Measurements from ENCODE around the gene TNXB. TPM values are rescaled to one million over a fixed set of nuclear protein-coding genes. Genes with fewer than 3 reads are reported as not detected.
"Not testable (repeated sequence)": the region's sequence is repeated elsewhere in the genome, so short reads cannot be mapped to it uniquely, and the experiment has no call there.

The TNXB gene
- total and polyA plus RNA-seq, 4 experiments from 2014 or later = 0.31 to 22.4 (median 16.5) TPM; not detected in 1

DNA sequence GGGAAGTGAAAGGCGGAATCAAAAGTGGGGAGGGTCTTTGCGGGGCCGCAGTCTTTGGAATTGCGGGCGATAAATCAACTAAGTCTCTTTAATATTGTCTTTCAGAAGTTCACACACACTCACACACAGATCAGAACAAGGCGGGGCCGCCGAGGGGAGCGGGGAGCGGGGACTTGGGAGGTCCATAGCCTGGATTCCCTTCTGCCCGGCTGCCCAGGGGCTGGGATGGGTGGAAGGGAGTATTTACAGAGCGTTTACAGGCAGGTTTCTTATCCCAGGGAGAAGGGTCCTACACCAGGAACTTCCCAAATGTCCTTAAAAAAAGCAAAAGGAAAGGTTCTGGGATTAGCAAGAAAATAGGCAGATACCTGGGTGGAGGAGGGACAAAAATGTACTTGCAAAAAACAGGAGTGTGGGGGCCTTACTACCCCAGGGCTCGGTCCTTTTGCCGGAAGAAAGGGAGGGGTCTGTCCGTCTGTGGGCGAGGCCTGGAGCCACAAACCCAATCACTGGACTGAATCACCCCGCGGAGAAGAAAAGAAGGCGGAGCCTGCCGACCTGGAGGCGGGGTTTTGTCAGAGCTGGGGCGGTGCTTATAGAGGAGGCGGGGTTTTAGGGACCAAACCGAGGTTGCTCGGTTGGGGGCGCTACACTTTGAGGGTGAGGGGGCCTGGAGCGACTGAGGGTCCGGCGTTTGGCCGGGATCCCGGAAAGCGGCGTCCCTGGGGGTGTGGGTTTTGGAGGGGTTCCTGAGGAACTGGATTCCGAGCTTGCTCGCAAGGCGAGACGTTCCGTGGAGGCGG, 39.4 kb upstream of the TNXB start:
- ChIA-PET CTCF (ENCODE audit: partially characterized antibody) (interaction anchor here (1.1 to 2.5 kb wide), 2 partner anchors 19 to 30 kb away, joined by 4 to 12 read pairs; partner anchors contain the start of gene FKBPL), POLR2A (ENCODE audit: partially characterized antibody) (interaction anchor here (1.3 to 2.5 kb wide), 2 partner anchors 21 to 29 kb away, joined by 5 to 6 read pairs; partner anchors contain the start of gene ATF6B)
- Mint-ChIP-seq H3K27me3 (peaks cover 27 to 30% of the 10 kb centered on the region in 2 donors), H3K4me3 (peak overlapping the region; percentile 80 to 87 (median 85)), H3K9me3 (peaks cover 0 to 6% (median 0%) of the 10 kb centered on the region in 8 donors), H3K27ac (peak overlapping the region in 6 of 7 donors; percentile 17 to 86 (median 80)), H3K4me1 (peaks cover 17 to 53% (median 32%) of the 10 kb centered on the region in 4 donors), H3K36me3 (peaks cover 0 to 3% of the 10 kb centered on the region in 2 donors)
- Histone ChIP-seq H3K27me3 (ENCODE audit: insufficient read depth, low read length) (peaks cover 6% of the 10 kb centered on the region), H3K9me3 (ENCODE audit: control insufficient read depth in 1 of 2, low read length in 2 of 2) (no peaks in the 10 kb centered on the region), H3K4me1 (ENCODE audit: insufficient read depth, low read length) (peaks cover 3% of the 10 kb centered on the region), H3K27ac (ENCODE audit: low read depth, low read length) (no peak overlapping the region), H3K4me3 (ENCODE audit: low read length in 2 of 2) (peak overlapping the region in 1 of 2 donors; percentile 38), H3K36me3 (ENCODE audit: insufficient read depth, low read length) (no peaks in the 10 kb centered on the region)
- DNase-seq = peak; percentile 58 to 75 (median 66)
- intact Hi-C loops (cut with micrococcal nuclease) = loop anchor here (1.0 to 2.0 kb wide), 2 partner anchors 18 to 47 kb away; partner anchors contain the start of gene FKBPL

DNA sequence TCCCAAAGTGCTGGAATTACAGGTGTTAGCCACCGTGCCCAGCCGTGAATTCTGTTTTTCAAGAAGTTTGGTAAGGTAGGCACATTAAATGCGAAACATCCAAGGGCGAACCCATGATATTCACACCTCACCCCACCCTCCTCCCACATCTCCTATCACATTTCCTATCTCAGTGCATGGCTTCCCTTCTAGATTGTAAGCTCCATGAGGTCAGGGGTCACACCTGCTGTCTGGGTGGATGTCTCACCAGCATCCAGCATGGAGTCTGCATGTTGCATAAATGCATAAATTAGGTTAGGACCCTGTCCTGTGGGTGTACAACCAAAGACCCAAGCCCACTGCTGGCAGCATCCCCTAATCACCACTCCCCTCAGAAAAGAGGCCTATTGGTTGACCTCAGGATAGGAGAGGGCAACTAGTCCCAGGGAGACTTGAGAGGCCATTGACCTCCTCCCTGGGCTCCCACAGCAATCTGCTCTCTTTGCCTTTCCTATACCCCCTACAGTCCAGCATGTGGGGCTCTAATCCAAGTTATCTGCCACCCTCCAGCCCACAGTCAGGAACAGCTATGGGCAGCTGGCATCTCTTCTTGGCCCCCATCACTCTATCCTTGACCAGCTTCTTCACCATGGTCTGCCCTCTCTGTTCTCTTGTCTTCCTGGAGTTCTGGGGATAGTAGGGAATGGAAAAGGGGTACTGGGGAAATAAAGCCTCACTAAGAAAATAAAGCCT, 38.4 kb upstream of the TNXB start:
- Mint-ChIP-seq H3K4me1 (peaks cover 13 to 44% (median 26%) of the 10 kb centered on the region in 4 donors), H3K36me3 (peaks cover 0 to 3% of the 10 kb centered on the region in 2 donors), H3K27me3 (peaks cover 25 to 27% of the 10 kb centered on the region in 2 donors), H3K27ac (peak overlapping the region in 1 of 7 donors; percentile 57), H3K9me3 (peaks cover 0 to 6% (median 0%) of the 10 kb centered on the region in 8 donors), H3K4me3 (peak overlapping the region in 1 of 8 donors; percentile 87)
- DNase-seq = no peak
- intact Hi-C loops (cut with micrococcal nuclease) = loop anchor here (1.0 to 2.0 kb wide), 2 partner anchors 17 to 48 kb away; partner anchors contain the start of gene FKBPL
- Histone ChIP-seq H3K36me3 (ENCODE audit: insufficient read depth, low read length) (no peaks in the 10 kb centered on the region), H3K9me3 (ENCODE audit: control insufficient read depth in 1 of 2, low read length in 2 of 2) (no peaks in the 10 kb centered on the region), H3K4me1 (ENCODE audit: insufficient read depth, low read length) (peaks cover 3% of the 10 kb centered on the region), H3K27me3 (ENCODE audit: insufficient read depth, low read length) (peaks cover 6% of the 10 kb centered on the region), H3K4me3 (ENCODE audit: low read length in 2 of 2) (no peak overlapping the region), H3K27ac (ENCODE audit: low read depth, low read length) (no peak overlapping the region)
- ChIA-PET POLR2A (ENCODE audit: partially characterized antibody) (interaction anchor here (0.6 to 2.5 kb wide), 2 partner anchors 17 to 30 kb away, joined by 3 to 5 read pairs; partner anchors contain the start of gene FKBPL), CTCF (ENCODE audit: partially characterized antibody) (interaction anchor here (2.5 kb wide), 1 partner anchor 18 kb away, joined by 12 read pairs; the partner anchor contains the start of gene FKBPL)

DNA sequence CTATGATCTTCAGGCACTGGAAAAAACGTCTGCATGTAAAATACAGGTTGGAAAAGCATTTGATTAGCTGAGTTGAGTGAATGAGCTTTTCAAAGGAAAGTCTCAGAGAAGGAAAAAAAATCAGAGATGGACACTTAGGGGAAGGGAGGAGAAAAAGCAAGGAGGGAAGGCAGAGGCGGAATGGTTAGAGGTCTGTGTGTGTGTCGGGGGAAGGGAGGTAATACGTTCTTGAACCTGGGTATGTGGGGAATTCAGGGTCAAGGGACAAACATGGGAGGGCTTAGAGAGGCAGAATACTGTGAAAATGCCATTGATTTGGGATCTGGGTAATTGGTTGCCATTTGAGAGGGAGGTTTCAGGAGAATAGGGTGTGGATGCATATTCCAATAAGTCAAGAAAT, 37.5 kb upstream of the TNXB start:
- ChIA-PET POLR2A (ENCODE audit: partially characterized antibody) (no interaction called here), CTCF (ENCODE audit: partially characterized antibody) (interaction anchor here (1.2 kb wide), 1 partner anchor 28 kb away, joined by 3 read pairs; no protein-coding TSS in a partner anchor)
- Mint-ChIP-seq H3K27ac (no peak overlapping the region), H3K4me1 (peaks cover 11 to 37% (median 22%) of the 10 kb centered on the region in 4 donors), H3K4me3 (no peak overlapping the region), H3K36me3 (peaks cover 0 to 3% of the 10 kb centered on the region in 2 donors), H3K27me3 (peaks cover 25 to 27% of the 10 kb centered on the region in 2 donors), H3K9me3 (peaks cover 0 to 6% (median 0%) of the 10 kb centered on the region in 8 donors)
- peaks cover 3% of the 10 kb centered on the region for H3K4me1 ChIP-seq (ENCODE audit: insufficient read depth, low read length)
- H3K27ac ChIP-seq (ENCODE audit: low read depth, low read length) = no peak overlapping the region
- no peak overlapping the region for H3K4me3 ChIP-seq (ENCODE audit: low read length in 2 of 2)
- intact Hi-C loops (cut with micrococcal nuclease) = no loop called here
- H3K27me3 ChIP-seq (ENCODE audit: insufficient read depth, low read length) = peaks cover 6% of the 10 kb centered on the region
- H3K9me3 ChIP-seq (ENCODE audit: control insufficient read depth in 1 of 2, low read length in 2 of 2) = no peaks in the 10 kb centered on the region
- no peaks in the 10 kb centered on the region for H3K36me3 ChIP-seq (ENCODE audit: insufficient read depth, low read length)
- no peak for DNase-seq

DNA sequence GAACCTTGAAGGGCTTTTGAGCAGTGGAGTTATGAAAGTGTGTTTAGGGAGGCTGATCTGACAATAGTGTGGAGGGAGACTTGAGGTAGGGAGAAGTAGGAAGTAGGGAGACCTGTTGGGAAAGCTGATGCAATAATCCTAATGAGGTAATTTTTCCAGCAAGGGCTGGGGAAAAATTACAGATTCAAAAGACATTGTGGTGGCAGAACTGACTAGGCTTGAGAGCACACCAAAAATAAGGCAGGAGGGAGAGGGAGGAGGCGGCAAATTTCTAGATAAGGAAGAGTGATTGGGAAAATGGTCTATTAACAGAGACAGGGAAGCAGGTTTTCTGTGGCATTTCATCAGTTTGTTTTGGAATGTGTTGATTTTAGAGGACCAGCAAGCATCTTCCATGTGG, 37.1 kb upstream of the TNXB start:
- Histone ChIP-seq H3K9me3 (ENCODE audit: control insufficient read depth in 1 of 2, low read length in 2 of 2) (no peaks in the 10 kb centered on the region), H3K27me3 (ENCODE audit: insufficient read depth, low read length) (peaks cover 6% of the 10 kb centered on the region), H3K36me3 (ENCODE audit: insufficient read depth, low read length) (no peaks in the 10 kb centered on the region), H3K4me1 (ENCODE audit: insufficient read depth, low read length) (peaks cover 3% of the 10 kb centered on the region), H3K4me3 (ENCODE audit: low read length in 2 of 2) (no peak overlapping the region), H3K27ac (ENCODE audit: low read depth, low read length) (no peak overlapping the region)
- intact Hi-C loops (cut with micrococcal nuclease) = no loop called here
- Mint-ChIP-seq H3K4me1 (peaks cover 11 to 33% (median 21%) of the 10 kb centered on the region in 4 donors), H3K9me3 (peaks cover 0 to 6% (median 0%) of the 10 kb centered on the region in 8 donors), H3K36me3 (peaks cover 0 to 3% of the 10 kb centered on the region in 2 donors), H3K27me3 (peaks cover 24 to 27% of the 10 kb centered on the region in 2 donors), H3K27ac (no peak overlapping the region), H3K4me3 (no peak overlapping the region)
- POLR2A ChIA-PET (ENCODE audit: partially characterized antibody) = no interaction called here
- DNase-seq = no peak
- CTCF ChIA-PET (ENCODE audit: partially characterized antibody) = interaction anchor here (1.2 kb wide), 1 partner anchor 28 kb away, joined by 3 read pairs; no protein-coding TSS in a partner anchor

- H3K27me3 ChIP-seq (ENCODE audit: insufficient read depth, low read length); H3K9me3 ChIP-seq (ENCODE audit: control insufficient read depth in 1 of 2, low read length in 2 of 2); H3K9me3 Mint-ChIP-seq; H3K36me3 Mint-ChIP-seq; intact Hi-C loops (cut with micrococcal nuclease); H3K4me3 ChIP-seq (ENCODE audit: low read length in 2 of 2); H3K4me1 ChIP-seq (ENCODE audit: insufficient read depth, low read length); H3K4me3 Mint-ChIP-seq; H3K27ac Mint-ChIP-seq; DNase-seq; POLR2A ChIA-PET (ENCODE audit: partially characterized antibody); H3K36me3 ChIP-seq (ENCODE audit: insufficient read depth, low read length); H3K27ac ChIP-seq (ENCODE audit: low read depth, low read length): not testable (repeated sequence)
- Mint-ChIP-seq H3K4me1 (peaks cover 4 to 21% (median 12%) of the 10 kb centered on the region in 4 donors), H3K27me3 (peaks cover 12 to 17% of the 10 kb centered on the region in 2 donors)
- CTCF ChIA-PET (ENCODE audit: partially characterized antibody) = interaction anchor here (0.5 kb wide), 1 partner anchor 436 kb away, joined by 4 read pairs; no protein-coding TSS in a partner anchor
Observed at GRCh38 chr6:32144238-32144637, 35.1 kb upstream of the TNXB start.

- peaks cover 0 to 2% (median 0%) of the 10 kb centered on the region in 8 donors for H3K9me3 Mint-ChIP-seq
- H3K27ac Mint-ChIP-seq = no peak overlapping the region
- Histone ChIP-seq H3K4me3 (ENCODE audit: low read length in 2 of 2) (no peak overlapping the region), H3K27ac (ENCODE audit: low read depth, low read length) (no peak overlapping the region), H3K27me3 (ENCODE audit: insufficient read depth, low read length) (no peaks in the 10 kb centered on the region), H3K36me3 (ENCODE audit: insufficient read depth, low read length) (no peaks in the 10 kb centered on the region), H3K9me3 (ENCODE audit: control insufficient read depth in 1 of 2, low read length in 2 of 2) (no peaks in the 10 kb centered on the region), H3K4me1 (ENCODE audit: insufficient read depth, low read length) (no peaks in the 10 kb centered on the region)
- ChIA-PET CTCF (ENCODE audit: partially characterized antibody) (interaction anchor here (0.6 kb wide), 1 partner anchor 305 kb away, joined by 3 read pairs; no protein-coding TSS in a partner anchor), POLR2A (ENCODE audit: partially characterized antibody) (interaction anchor here (0.6 kb wide), 1 partner anchor 804 kb away, joined by 6 read pairs; no protein-coding TSS in a partner anchor)
- DNase-seq = no peak
- intact Hi-C loops (cut with micrococcal nuclease) = no loop called here
- no peaks in the 10 kb centered on the region for H3K36me3 Mint-ChIP-seq
- no peaks in the 10 kb centered on the region for H3K4me1 Mint-ChIP-seq
- H3K4me3 Mint-ChIP-seq = no peak overlapping the region
- H3K27me3 Mint-ChIP-seq = peaks cover 2 to 3% of the 10 kb centered on the region in 2 donors
Observed at GRCh38 chr6:32140420-32141046, 31.4 kb upstream of the TNXB start.
